Measurements from ENCODE around the gene STK32A.
"Not testable (repeated sequence)": the region's sequence is repeated elsewhere in the genome, so short reads cannot be mapped to it uniquely, and the experiment has no call there.

The STK32A gene

DNA sequence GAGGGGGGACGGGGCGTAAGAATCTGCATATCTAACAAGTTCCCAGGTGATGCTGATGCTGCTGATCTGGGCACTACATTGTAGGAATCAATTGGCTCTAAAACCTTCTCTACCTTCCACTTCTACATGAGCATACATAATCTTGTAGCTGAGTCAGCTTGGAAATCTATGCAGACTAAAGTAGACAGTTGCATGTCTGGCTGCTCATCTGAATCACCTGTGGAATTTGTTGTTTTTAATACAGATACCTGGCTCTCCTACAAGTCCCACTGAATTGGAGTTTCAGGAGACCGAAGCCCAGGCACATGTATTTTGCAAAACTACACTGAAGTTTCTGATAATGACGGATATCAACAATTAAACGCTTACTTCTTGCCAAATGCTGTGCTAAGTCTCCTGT is 113.6 kb downstream of the STK32A start:
- DNase-seq = no peak

DNA sequence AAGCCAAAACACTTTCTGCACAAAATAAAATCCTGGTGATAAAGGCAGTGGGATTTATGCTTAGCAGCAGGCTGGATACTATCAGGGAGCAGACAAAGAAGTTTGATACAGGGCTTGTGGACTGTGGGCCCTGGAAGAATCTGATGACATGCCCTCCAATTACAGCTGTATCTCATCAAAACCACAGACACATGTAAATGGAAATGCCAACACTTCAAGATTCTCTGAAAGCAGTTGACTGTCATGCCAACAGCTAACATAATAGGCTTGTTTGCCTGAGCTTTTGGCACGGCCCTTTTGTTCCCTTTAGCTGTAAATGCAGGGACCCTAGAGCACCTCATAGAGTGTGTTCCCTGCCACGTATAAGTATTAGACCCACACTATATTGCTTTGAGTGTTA is 114.4 kb downstream of the STK32A start:
- no peak for DNase-seq

DNA sequence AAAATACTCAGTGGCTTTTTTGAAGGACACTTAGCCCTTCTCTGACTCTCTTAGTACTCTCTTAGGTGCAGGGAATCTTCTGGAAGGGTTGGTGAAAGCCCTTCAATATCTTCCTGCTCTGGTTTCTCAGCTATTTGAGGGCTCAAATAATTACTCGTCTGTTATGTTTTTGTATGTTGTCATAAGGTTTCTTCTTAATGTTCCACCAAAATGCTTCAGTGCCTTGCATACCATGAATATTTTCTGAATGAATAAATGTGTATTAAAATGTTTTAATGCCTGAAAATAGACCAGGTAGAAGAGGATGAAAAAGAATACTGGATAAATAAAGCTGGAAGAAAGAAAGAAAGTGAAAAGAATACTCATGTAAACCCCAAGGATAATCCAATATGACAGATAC is 124.3 kb downstream of the STK32A start:
- DNase-seq = no peak

DNA sequence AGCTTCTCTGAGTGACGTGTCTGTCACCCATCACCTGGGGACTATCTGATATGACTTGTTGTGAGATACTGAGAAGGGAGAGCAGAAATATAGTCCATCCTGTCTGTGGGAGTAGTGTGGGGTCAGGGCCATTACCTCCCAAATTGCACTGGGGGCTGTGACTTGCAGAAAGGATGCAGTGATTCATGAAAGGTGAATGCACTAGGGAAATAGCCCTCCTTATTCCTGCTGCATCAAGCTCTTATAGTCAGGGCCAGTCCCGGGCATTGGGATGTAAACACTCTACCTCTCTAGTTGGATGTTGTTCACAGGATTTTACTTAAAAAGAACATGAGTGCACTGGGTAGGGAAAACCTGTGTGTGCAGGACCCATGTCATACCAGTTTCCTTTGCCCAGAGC is 124.8 kb downstream of the STK32A start:
- DNase-seq = no peak

DNA sequence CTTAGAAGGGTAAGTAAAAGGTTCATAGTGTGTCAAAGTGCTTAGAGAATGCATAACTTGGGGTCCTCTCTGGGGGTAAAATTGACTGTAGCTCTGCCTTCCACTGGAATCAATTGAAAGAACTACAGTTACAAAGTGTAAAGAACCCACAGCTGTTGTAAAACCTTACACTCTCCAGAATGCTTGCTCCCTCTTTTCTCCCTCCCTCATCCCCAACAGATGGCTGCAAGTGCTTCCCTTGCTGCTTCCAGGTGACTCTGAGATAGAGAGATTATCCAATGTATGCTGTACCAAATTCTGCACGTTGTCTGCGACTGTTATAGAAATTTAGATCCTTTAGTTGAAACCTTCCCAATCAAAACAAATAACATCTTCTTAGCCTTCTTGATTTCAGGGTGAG is 126.0 kb downstream of the STK32A start:
- DNase-seq = no peak

DNA sequence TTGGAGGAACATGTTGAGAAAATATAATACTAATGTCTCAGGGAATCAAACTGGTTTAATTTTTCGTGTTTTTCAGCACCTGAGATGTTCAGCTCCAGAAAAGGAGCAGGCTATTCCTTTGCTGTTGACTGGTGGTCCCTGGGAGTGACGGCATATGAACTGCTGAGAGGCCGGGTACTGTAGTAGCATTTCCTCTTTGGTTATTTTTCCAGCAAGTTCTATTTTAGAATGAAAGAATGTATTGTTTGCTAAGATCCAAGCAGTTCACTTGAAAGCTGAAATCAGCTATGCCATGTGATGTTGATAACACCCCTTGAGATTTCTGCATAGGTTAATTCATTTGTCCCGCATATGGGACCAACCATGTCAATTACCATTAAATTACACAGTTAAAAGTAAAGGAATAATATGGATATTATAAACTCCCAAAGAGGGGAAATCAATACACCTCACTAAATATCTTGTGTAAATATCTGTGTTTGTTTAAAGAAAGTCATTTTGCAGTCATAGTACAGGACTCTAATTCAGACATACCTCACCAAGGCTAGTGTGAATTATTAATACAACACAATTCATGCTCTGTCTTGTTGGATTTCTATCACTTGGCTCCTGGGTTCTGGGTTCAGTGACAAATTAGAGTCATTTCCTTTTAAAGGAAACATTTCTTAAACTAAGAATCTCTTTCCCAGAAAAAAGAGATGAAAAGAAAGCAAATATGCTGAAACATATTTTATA is 126.8 kb downstream of the STK32A start:
- DNase-seq = no peak

DNA sequence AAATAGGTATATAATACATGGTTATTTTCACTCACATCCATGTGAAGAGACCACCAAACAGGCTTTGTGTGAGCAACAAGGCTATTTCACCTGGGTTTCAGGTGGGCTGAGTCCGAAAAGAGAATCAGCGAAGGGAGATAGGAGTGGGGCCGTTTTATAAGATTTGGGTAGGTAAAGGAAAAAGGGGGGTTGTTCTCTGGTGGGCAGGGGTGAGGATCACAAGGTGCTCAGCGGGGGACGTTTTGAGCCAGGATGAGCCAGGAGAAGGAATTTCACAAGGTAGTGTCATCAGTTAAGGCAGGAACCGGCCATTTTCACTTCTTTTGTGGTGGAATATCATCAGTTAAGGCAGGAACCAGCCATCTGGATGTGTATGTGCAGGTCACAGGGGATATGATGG is 132.6 kb downstream of the STK32A start:
- not testable (repeated sequence) for DNase-seq

DNA sequence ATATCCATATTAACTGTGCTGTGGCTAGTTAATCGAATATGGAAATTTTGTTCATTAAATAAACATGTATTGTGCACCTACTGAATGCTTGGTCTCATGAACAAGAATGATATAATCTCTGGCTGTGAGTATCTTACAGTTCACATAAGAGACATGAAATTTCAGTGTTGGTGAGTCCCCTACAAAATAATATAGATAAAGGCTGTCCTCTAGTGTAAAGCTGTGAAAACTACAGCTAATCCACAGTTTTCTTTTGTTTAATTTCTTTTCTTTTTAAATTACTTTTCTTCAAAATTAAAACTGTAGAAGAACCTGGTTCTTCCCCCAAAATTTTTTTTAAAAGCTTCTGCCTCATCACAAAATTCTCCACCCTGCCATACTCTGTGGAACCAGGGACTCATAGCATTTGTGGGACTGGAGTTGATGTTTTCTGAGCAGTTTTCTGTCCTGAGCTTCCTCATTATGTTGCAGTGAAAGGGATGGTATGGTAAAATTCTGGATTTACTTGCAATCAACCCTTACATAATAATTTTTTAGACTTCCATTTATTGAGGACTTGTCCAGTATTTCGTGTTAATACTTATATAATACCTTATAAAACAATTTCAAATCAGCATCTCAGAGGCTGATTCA is 135.0 kb downstream of the STK32A start:
- DNase-seq = no peak

DNA sequence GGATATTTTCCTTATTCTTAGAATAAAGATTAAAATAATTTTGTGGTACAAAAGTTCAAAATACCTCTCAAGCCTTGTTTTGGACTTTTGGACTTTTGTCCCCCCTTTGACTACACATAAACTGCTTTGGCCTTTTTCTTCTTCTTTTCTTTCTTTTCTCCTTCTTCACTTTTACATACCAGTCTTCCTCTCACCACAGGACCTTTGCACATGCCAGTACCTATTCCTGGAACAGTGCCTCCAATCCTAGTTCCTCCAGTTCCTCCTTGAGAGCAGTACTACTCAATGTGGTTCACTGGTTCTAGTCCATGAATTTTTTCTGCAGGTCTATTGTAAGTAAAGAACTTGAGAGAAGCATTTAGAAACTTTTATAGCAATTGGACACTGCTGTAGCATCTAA is 136.5 kb downstream of the STK32A start:
- no peak for DNase-seq

DNA sequence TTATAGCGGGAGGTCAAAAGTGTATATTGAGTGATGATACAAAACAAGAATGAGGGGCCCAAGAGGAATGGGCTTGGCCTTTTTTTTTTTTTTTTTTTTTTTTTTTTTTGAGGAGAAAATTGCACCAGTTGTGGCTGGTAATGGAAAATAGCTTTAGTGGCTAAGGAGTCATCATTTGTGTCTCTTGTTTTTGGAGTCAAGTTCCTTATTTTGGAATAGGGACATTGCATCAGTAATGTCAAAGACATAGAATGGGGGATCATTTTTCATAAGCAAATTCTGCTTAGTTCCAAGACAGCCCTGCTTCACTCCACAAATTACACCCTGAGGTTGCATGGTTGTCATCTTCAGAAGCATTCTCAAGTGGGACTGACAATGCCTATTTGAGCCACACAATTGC is 137.4 kb downstream of the STK32A start:
- DNase-seq = no peak

DNA sequence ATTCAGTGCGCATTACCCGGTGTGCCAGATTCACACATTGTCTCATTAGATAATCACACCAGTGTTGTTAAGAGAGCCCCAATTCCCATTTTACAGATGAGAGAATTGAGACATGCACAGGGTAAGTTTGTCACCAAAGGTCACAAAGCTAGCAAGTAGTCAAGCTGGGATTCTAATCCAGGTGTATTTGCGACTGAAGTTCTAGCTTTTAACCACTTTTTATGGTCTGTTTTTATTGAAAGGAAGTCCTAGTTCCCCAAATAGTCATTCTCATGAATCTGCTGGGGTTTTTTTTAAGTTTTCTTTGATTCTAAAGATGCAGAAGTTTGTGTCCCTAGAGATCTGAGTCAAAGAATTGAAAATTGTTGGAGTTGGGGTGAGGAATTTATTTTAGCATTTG is 138.5 kb downstream of the STK32A start:
- DNase-seq = no peak

DNA sequence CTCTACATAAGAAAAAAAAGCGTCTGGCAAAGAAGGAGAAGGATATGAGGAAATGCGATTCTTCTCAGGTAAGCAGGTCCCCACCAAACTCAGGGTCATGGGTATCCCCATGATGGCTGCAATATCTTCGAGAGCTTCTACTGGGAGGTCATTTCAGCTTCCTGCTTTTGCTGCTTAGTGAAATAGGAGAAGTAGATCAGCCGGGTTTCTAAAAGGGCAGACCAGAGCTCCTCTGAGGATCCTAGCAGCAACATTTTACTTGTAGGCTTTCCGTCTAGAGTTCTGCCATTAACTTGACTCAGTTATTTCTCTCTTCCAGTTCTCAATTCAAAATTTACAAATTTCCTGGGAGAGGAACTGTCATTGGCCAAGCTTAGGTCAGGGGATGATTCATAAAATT is 140.3 kb downstream of the STK32A start:
- no peak for DNase-seq

DNA sequence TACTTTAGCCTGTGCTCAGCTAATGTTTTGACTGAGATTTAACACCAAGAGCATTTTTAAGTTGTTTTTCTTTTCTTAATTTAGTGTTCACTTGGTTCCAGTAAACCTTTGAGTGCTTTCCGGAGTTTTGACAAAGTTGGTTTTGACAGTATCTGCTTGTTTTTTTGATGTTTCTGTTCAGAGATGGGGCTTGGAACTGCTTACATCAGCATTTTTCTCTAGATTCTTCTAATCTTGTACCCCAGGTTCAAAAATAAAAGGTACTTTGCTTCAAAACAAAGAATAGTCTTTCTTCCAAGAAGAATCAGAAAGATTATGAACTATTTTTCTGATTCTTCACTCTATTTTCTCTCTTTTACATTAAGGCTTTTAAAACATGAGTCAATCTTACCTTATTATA is 142.9 kb downstream of the STK32A start:
- no peak for DNase-seq

DNA sequence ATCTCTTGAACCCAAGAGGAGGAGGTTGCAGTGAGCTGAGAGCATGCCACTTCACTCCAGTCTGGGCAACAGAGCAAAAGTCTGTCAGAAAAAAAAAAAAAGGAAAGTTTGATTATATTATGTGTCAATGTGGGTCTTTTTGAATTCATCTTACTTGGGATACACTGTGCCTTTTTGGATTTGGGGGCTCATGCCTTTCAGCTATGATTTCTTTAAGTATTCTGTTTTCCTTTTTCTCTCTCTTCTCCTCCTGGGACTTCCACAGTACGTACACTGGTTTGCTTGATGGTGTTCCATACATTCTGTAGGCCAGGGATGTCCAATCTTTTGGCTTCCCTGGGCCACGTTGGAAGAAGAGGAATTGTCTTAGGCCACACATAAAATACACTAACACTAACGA is 146.7 kb downstream of the STK32A start:
- no peak for DNase-seq

DNA sequence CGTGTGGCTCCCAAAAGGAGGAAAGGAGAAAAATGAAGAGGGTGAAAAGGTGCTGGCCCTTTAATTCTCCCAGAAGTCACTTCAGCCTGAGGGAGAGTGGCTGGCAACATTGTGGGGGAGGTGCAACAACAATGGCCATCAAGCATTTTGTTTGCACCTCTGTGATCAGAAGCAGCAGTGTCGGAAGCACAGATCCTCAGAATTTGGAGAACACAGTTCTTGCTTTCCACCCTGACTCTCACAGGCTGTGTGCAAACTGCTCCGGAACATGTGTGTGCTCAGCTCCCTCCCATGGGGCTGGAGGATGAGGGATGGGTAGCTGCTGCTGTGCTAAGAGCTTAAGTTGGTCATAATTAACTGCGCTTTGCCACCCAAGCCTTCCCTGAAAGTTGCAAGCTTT is 147.9 kb downstream of the STK32A start:
- no peak for DNase-seq

DNA sequence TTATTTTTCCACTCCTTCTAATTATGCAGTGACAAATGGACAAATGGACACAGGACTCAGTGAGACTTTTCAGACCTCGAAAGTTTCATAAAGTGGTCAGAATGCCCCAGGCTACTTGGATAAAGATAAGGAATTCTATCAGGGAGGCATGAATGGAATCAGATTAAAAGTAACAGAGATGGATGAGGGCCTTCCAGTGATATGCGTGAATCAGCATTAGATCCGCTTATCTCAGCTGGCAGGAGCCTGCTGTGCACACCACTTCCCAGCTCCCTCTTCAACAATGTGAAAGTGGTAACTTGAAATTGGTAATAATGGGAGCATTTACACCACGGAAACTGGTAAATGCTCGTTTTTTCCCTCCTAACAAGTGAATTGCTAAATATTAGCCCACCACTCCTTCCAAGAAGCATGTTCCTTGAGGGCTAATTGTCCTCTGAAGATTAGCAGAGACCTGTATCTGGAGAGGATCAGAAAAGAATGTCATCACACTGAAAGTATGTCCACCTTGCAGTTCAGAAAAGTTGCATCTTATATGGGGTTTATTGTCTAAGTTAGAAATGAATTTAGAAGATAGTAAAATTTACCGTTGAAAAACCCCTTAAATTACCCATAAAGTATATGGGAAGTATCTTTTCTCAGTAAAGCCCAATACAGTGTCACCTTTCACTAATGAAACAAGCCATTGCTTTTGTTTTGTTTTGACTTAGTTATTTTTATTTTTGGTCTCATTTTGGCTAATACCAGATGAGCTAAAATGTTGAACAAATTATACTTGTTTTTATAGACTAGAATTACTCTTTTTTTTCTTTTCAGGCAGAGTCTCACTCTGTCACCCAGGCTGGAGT is 149.7 kb downstream of the STK32A start:
- DNase-seq = no peak

DNA sequence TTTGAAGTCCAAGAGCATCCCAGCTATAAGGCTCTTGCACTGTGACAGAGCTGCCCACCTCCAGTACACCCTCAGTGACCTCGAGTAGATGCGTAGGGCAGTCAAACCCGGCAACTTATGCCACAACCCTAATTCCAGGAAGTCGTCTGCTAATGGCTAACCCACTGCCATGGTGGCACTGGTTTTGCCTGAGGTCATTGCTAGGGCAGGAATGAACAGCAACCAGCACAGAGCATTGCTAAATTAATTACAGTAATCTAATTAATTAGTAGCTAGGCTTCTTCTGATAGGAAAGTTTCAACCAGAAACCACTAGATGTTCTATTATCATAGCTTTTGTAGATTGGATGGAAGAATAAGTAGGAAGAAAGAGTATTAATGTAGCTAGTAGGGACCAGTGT is 152.3 kb downstream of the STK32A start:
- no peak for DNase-seq

DNA sequence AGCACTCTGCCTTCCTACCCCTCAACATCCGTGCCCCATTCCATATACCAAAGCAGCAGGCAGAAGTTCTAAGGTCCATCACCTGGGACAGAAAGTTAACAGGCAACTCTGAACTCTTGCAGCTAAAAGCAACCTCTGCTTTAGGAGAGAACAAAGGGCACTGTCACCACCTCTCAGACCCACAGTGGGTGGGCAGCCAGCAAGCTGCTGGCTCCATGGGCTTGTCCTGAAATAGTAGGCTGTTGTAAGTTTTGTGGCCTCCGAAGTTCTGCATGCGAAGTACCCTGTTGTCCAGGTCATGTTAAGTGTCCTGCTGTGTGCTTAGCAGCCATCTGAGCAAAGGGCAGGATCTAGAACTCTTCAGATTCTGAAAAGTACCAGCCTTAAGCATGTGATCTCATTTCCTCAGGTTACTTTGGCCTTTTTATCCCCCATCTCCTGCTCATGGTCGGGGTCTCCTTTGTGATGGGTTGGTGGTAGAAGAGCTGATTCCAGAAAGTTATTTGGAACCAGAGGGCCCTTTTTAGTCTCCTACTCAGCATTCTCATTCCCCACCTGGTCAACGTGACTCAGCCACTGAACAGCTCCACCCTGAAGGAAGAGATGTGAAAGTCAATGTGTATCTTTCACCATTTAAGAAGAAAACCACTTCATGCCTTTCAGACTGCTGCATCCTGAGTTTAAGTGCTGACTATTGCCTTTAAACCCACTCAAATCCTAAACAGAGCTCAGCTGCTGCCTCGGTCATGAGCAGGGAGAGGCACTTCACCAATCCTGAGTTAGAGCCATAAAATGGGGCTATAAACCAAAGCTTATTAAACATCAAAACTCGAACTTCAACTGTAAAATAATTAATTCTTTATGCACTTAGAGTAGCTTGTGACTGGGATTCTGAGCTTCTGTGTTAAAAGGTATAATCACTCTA is 153.6 kb downstream of the STK32A start:
- DNase-seq = no peak

DNA sequence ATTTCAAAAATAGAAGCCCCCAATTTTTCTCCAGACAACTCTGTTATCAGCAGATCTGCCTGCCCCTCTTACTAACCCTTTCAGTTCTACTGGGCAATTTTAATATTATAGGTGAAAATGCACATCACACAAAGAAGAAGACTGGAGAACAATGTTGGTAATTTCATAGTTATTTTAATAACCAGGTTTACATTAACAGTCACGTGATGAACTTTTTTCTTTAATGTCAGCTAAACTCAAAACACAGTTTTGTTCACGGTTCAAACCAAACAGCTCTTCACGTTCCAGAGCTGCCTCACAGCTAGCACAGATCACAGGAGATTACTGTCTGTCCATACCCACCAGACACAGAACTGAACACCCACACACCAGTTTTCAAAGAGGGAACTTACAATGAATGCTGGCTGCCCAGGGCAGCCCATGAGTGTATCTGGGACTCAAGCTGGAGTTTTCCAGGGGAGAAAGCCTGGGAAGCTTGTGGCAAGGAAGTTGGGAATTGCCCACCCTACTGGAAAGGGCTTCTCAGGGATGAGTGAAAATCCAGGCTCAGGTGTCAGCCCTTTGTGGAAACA is 155.9 kb downstream of the STK32A start:
- DNase-seq = no peak

DNA sequence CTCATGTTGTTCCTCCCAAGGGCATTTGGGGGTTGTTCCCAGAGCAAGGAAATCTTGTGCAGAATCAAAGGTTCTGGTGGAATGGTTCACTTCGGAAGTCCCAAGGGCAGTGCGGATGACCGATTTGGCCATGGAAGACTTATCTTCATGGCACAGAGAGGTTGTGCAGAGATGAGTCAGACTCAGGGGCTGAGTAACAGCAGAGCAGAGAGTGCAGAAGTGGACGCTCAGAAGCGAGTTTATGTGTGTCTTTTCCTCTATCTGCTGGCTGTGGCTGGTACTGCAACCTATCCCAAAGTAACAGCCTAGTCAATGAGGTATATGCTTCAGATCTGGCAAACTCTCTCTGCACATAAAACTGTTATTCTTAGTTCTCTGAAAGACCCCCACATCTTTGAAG is 157.0 kb downstream of the STK32A start:
- DNase-seq = no peak

DNA sequence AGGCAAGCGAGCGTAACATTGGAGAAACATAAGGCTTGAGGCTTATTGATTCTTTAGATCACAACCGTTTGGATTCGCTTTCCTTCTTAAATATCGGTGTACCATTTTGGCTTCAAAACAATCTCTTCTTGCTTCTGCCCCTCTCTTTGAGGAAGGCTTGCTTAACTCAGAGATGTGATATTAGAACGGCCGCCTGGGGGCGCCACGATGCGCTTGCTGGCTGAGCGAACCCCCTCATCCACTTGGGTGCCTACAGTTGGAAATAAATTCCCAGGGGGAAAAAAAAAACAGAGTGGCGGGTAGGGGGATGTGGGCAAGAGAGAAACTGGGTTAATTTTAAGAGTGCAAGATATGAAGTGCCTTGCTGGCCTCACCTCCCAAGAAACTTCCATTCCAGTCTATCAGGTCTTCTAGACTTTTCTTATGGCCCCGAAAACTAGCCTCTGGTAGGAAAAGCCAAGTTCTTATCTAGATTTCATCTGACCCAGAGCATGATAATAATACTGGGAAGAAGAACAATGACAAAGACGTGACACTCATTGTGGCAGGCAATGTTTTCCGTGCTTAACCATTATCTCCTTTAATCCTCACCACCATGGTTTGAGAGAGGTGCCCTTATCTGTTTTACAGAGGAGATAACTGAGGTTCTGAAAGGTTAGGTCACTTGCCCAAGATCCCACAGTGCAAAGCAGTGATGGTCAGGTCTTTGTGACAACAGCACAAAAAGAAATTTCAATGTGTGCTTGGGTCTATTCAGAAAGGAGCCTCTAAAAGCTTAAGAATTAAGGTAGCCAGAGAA is 159.2 kb downstream of the STK32A start:
- no peak for DNase-seq
